Erythroblast (primary cell): ENCODE measurements around the gene MYEF2.

ENCODE experiments used
- GATA1 ChIP-seq: IDR thresholded peaks from 2 replicates; pipeline ENCODE4 v1.6.1; 2011; ENCODE audit warnings: low read depth, mild to moderate bottlenecking, control low read depth, low read length, moderate library complexity
- POLR2A ChIP-seq: IDR thresholded peaks from 2 replicates; pipeline ENCODE4 v1.6.1; 2011; ENCODE audit warnings: mild to moderate bottlenecking, low read length

GRCh38 chr15:48175126-48175525 lies 3.0 kb downstream of the MYEF2 start:
- no peak for TF ChIP-seq POLR2A
- TF ChIP-seq GATA1: no peak
